ENCODE data around the gene CACFD1.

GRCh38 chr9:133487331-133487725 is 27.6 kb downstream of the CACFD1 start:
- TF ChIP-seq POLR2A (IDR thresholded peaks at IDR 0.05; ENCODE audit: extremely low read depth, insufficient read length) (no peak), CTCF (IDR thresholded peaks at IDR 0.05; ENCODE audit: low read depth, low read length) (no peak), MYC (IDR thresholded peaks at IDR 0.05; ENCODE audit: low read depth, low read length) (no peak), MAX (IDR thresholded peaks at IDR 0.05; ENCODE audit: low read depth, low read length) (no peak)
